ENCODE measurements around the gene PIP5K1A. TPM values are rescaled to one million over a fixed set of nuclear protein-coding genes. Genes with fewer than 3 reads are reported as not detected.

The PIP5K1A gene
- total and polyA plus RNA-seq, 4 donors: 21.7 to 120 (median 37.5) TPM

- H3K27ac ChIP-seq (ENCODE audit: low read depth in 1 of 2, low read length in 1 of 2): peak overlapping the region; percentile 87 to 91
- peak overlapping the region in 1 of 2 donors; percentile 63 for H3K9ac ChIP-seq (ENCODE audit: insufficient read depth in 1 of 2, low read length in 2 of 2)
- WGBS, 2 donors: 31 to 54% methylated on average over 11 of the region's 11 CpGs
- ATAC-seq (ENCODE audit: insufficient read depth, low FRiP score) (peak; percentile 12), DNase-seq (peak in 1 of 3 donors; percentile 50)
- no peaks in the 10 kb centered on the region for H3K27me3 ChIP-seq (ENCODE audit: control insufficient read depth in 3 of 3, insufficient read depth in 3 of 3, low read length in 2 of 3)
- H3K4me3 ChIP-seq: peak overlapping the region; percentile 68
- H3K9me3 ChIP-seq (ENCODE audit: control insufficient read depth in 4 of 4, insufficient read depth in 3 of 4, low read length in 3 of 4): no peaks in the 10 kb centered on the region
- H3K4me1 ChIP-seq (ENCODE audit: control insufficient read depth in 5 of 5, insufficient read depth in 5 of 5, low read length in 5 of 5): peaks cover 6 to 20% (median 8%) of the 10 kb centered on the region in 5 donors
- H3K36me3 ChIP-seq (ENCODE audit: control insufficient read depth in 4 of 4, insufficient read depth in 4 of 4, low read length in 4 of 4): peaks cover 10 to 23% (median 21%) of the 10 kb centered on the region in 4 donors
- no peak for TF ChIP-seq CTCF (IDR thresholded peaks at IDR 0.05; ENCODE audit: control extremely low read depth, extremely low read depth)
These were observed 33.5 kb upstream of the PIP5K1A start for GRCh38 chr1:151164732-151165280.

DNA sequence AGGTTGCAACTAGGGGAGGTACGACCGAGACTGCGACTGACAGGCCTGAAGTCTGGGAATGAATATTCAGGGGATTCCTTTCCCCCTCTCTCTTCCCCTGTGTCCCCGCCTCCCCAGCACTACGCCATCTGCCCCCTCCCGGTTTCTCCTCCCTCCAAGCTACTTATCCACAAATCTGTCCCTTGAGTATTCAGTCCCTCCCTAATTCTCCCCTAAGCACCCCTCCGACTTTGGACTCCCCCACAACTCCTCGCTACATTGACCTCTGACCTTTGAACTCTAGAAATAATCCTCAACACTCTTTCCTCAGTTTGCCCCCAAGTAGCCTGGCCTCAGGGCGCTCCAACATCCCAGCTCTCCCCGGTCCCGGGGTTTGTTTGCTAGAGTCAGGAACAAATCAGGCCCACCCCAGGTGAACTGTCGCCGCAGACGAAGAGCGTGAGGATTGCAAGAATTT is 33.0 kb upstream of the PIP5K1A start:
- DNase-seq: peak; percentile 65 to 83 (median 82)
- Histone ChIP-seq H3K27ac (ENCODE audit: low read depth in 1 of 2, low read length in 1 of 2) (peak overlapping the region; percentile 87 to 91), H3K9ac (ENCODE audit: insufficient read depth in 1 of 2, low read length in 2 of 2) (peak overlapping the region in 1 of 2 donors; percentile 63), H3K27me3 (ENCODE audit: control insufficient read depth in 3 of 3, insufficient read depth in 3 of 3, low read length in 2 of 3) (no peaks in the 10 kb centered on the region), H3K4me1 (ENCODE audit: control insufficient read depth in 5 of 5, insufficient read depth in 5 of 5, low read length in 5 of 5) (peaks cover 6 to 20% (median 8%) of the 10 kb centered on the region in 5 donors), H3K4me3 (peak overlapping the region; percentile 68), H3K9me3 (ENCODE audit: control insufficient read depth in 4 of 4, insufficient read depth in 3 of 4, low read length in 3 of 4) (no peaks in the 10 kb centered on the region), H3K36me3 (ENCODE audit: control insufficient read depth in 4 of 4, insufficient read depth in 4 of 4, low read length in 4 of 4) (peaks cover 6 to 21% (median 20%) of the 10 kb centered on the region in 4 donors)
- TF ChIP-seq CTCF (IDR thresholded peaks at IDR 0.05; ENCODE audit: control extremely low read depth, extremely low read depth): no peak
- 13 to 30% methylated on average over 15 of the region's 15 CpGs for WGBS, 2 donors
- peak; percentile 25 for ATAC-seq (ENCODE audit: insufficient read depth, low FRiP score)

- WGBS, 2 donors: 0 to 1% methylated on average over 38 of the region's 38 CpGs
- ATAC-seq (ENCODE audit: insufficient read depth, low FRiP score) (peak; percentile 94), DNase-seq (peak; percentile 98 to 100 (median 100))
- H3K36me3 ChIP-seq (ENCODE audit: control insufficient read depth in 4 of 4, insufficient read depth in 4 of 4, low read length in 4 of 4): peaks cover under 1 to 22% (median 18%) of the 10 kb centered on the region in 4 donors
- H3K4me3 ChIP-seq: peak within 1 kb of the TSS; percentile 70
- H3K9me3 ChIP-seq (ENCODE audit: control insufficient read depth in 4 of 4, insufficient read depth in 3 of 4, low read length in 3 of 4): no peaks in the 10 kb centered on the region
- H3K9ac ChIP-seq (ENCODE audit: insufficient read depth in 1 of 2, low read length in 2 of 2): peak within 1 kb of the TSS; percentile 69 to 76
- no peaks in the 10 kb centered on the region for H3K27me3 ChIP-seq (ENCODE audit: control insufficient read depth in 3 of 3, insufficient read depth in 3 of 3, low read length in 2 of 3)
- H3K4me1 ChIP-seq (ENCODE audit: control insufficient read depth in 5 of 5, insufficient read depth in 5 of 5, low read length in 5 of 5): peaks cover 6 to 20% (median 8%) of the 10 kb centered on the region in 5 donors
- peak within 1 kb of the TSS; percentile 87 to 91 for H3K27ac ChIP-seq (ENCODE audit: low read depth in 1 of 2, low read length in 1 of 2)
- peak; percentile 2 for TF ChIP-seq CTCF (IDR thresholded peaks at IDR 0.05; ENCODE audit: control extremely low read depth, extremely low read depth)
These were observed 32.4 kb upstream of the PIP5K1A start, which contains the start of the genes LYSMD1 and SCNM1 for GRCh38 chr1:151165738-151166504. Gene LYSMD1 (minus strand): TSS chr1:151165902. CDS start chr1:151165258, 644 bp downstream. Gene SCNM1 (plus strand): TSS chr1:151166144. CDS start chr1:151166153, 9 bp downstream.

Measured in lung (tissue), 12 donors.